Mesothelial cell of epicardium (in vitro differentiated cells): Measurements from ENCODE around the gene NUP62CL. TPM values are rescaled to one million over a fixed set of nuclear protein-coding genes. Genes with fewer than 3 reads are reported as not detected.
A peak's percentile ranks its signal among the peaks of the same experiment; 100 is the strongest.

Experiments
- DNase-seq, 2 experiments: peaks; one replicate each; pipeline ENCODE4 v3.0.0; 2021; ENCODE audit warnings: low spot score in 2 of 2; ENCODE audit not compliant: unreplicated experiment in 2 of 2
- H3K27ac Mint-ChIP-seq: 2 replicates; pipeline ENCODE4 v1.8.0; 2021; ENCODE audit warnings: mixed read lengths
- H3K27me3 Mint-ChIP-seq: 2 replicates; pipeline ENCODE4 v1.8.0; 2021; ENCODE audit warnings: low read depth, mixed read lengths
- H3K36me3 Mint-ChIP-seq: 2 replicates; pipeline ENCODE4 v1.8.0; 2021; ENCODE audit warnings: mixed read lengths
- H3K4me1 Mint-ChIP-seq: 2 replicates; pipeline ENCODE4 v1.8.0; 2021; ENCODE audit warnings: mixed read lengths
- H3K4me3 Mint-ChIP-seq: 2 replicates; pipeline ENCODE4 v1.8.0; 2021; ENCODE audit warnings: mild to moderate bottlenecking, moderate library complexity, mixed read lengths
- H3K9me3 Mint-ChIP-seq: 2 replicates; pipeline ENCODE4 v1.8.0; 2021; ENCODE audit warnings: mixed read lengths
- total RNA-seq: library from RNA; stranded (reverse); gene quantifications from 3 replicates; pipeline ENCODE4 v1.2.1, GENCODE V29; 2021
- TF ChIP-seq, protein P1 (sequence below): fragments of 200-600 bp; sonication (generic); IDR thresholded peaks from one replicate; pipeline ENCODE4 v1.5.0; 2021; ENCODE audit warnings: antibody characterized with exemption; ENCODE audit not compliant: unreplicated experiment

NUP62CL gene
- total RNA-seq, 1 donor from 2014 or later, result 4.0 TPM

DNA sequence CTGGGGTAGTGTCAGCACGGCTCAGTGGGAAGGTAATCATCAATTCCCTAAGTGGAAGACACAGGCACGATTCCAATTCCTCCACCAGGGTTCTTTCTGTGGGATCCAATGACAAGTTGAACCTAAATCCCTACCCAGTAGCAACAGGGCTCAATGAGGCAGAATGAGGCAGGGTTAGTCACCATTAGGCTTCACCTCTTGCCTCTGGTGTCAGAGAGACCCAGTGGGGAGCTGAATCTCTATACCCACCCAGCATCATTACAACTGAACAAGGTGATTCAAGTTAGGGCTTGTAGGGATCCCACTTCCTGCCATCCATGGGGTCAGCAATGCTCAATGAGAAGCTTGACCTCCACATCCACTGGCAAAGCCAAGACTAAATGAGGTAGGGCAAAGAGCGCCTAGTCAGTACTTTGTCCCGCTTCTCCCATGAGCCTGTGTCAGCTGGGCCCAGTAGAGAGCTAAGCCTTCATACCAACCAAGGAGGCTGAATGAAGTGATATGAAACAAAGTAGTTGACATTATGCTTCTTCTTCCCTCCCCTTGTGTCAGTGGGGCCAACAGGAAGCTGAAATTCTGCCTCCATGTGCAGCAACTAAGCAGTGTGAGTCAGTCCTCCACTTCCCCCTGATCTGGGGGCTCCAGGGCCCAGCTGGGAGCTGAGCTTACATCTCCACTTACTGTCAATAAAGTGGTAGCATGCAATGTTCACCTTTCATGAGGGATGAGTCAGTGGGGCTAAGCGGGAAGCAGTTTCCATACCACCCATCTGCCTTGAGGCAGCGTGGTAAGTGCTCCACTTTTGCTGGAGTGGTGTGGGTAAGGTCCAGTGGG, 51.2 kb downstream of the NUP62CL start:
- peaks cover 18% of the 10 kb centered on the region for H3K9me3 Mint-ChIP-seq
- H3K27ac Mint-ChIP-seq, result no peak overlapping the region
- H3K4me1 Mint-ChIP-seq, result no peaks in the 10 kb centered on the region
- TF ChIP-seq, protein P1, sequence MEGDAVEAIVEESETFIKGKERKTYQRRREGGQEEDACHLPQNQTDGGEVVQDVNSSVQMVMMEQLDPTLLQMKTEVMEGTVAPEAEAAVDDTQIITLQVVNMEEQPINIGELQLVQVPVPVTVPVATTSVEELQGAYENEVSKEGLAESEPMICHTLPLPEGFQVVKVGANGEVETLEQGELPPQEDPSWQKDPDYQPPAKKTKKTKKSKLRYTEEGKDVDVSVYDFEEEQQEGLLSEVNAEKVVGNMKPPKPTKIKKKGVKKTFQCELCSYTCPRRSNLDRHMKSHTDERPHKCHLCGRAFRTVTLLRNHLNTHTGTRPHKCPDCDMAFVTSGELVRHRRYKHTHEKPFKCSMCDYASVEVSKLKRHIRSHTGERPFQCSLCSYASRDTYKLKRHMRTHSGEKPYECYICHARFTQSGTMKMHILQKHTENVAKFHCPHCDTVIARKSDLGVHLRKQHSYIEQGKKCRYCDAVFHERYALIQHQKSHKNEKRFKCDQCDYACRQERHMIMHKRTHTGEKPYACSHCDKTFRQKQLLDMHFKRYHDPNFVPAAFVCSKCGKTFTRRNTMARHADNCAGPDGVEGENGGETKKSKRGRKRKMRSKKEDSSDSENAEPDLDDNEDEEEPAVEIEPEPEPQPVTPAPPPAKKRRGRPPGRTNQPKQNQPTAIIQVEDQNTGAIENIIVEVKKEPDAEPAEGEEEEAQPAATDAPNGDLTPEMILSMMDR, result no peak
- DNase-seq, result no peak
- no peaks in the 10 kb centered on the region for H3K27me3 Mint-ChIP-seq
- no peaks in the 10 kb centered on the region for H3K36me3 Mint-ChIP-seq
- peak overlapping the region; percentile 75 for H3K4me3 Mint-ChIP-seq

GRCh38 chrX:107153005-107153404, 53.2 kb downstream of the NUP62CL start:
- no peak for DNase-seq
- Mint-ChIP-seq H3K36me3 (no peaks in the 10 kb centered on the region), H3K9me3 (peaks cover 18% of the 10 kb centered on the region), H3K4me3 (no peak overlapping the region), H3K27me3 (no peaks in the 10 kb centered on the region), H3K4me1 (no peaks in the 10 kb centered on the region), H3K27ac (no peak overlapping the region)
- TF ChIP-seq, protein P1, result no peak

DNA sequence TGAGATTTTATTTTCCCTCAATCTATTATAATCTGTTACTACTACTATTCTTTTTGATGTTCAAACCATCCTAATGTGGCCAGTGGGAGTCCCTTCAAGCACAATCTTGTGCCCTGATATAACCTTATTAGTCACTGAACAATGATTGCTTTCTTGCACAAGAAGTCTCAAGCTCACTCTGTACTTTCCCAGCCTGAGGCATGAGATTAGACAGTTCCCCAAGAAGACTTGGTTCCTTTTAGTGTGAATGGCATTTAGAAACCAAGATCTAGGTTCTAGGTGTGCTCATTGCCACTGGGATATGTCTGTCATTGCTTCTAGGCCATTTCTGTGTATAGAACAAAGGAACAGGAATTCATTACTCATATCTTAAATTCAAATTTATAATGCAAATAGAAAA, 59.6 kb downstream of the NUP62CL start:
- Mint-ChIP-seq H3K9me3 (peaks cover 35% of the 10 kb centered on the region), H3K4me3 (no peak overlapping the region), H3K27ac (no peak overlapping the region), H3K27me3 (no peaks in the 10 kb centered on the region), H3K36me3 (peaks cover 4% of the 10 kb centered on the region), H3K4me1 (no peaks in the 10 kb centered on the region)
- TF ChIP-seq, protein P1, result no peak
- no peak for DNase-seq

- DNase-seq, result no peak
- Mint-ChIP-seq H3K9me3 (peaks cover 42% of the 10 kb centered on the region), H3K27me3 (no peaks in the 10 kb centered on the region), H3K4me3 (no peak overlapping the region), H3K27ac (no peak overlapping the region), H3K4me1 (no peaks in the 10 kb centered on the region), H3K36me3 (peaks cover 2% of the 10 kb centered on the region)
- TF ChIP-seq, protein P1, result no peak
Observed at GRCh38 chrX:107135965-107136307, 70.3 kb downstream of the NUP62CL start.

- no peak for DNase-seq
- Mint-ChIP-seq H3K27ac (no peak overlapping the region), H3K36me3 (peaks cover 2% of the 10 kb centered on the region), H3K27me3 (no peaks in the 10 kb centered on the region), H3K9me3 (peaks cover 45% of the 10 kb centered on the region), H3K4me1 (no peaks in the 10 kb centered on the region), H3K4me3 (no peak overlapping the region)
- TF ChIP-seq, protein P1, result no peak
Observed at GRCh38 chrX:107135049-107135964, 70.9 kb downstream of the NUP62CL start.
